GM12878 (cell line): ENCODE data around the gene MAT2B. TPM values are rescaled to one million over a fixed set of nuclear protein-coding genes. Genes with fewer than 3 reads are reported as not detected.

Source experiments
- ATAC-seq: fragments of 200-7000 bp; cut with Tn5 transposase; 3 replicates; pipeline ENCODE4 v1.9.1; 2020; ENCODE audit warnings: mild to moderate bottlenecking, moderate library complexity
- BruUV-seq: library from RNA; stranded (reverse); fragments of 400-500 nt; replicated peaks from 2 replicates; lab custom pipeline; 2021; lab: Mats Ljungman, UMichigan
- CTCF ChIA-PET: fragments of 300-600 bp; sonication (Branson Sonifier 250); formaldehyde crosslinking; extraction: SDS; loops from one replicate; lab custom pipeline; 2021; ENCODE audit warnings: inconsistent platforms; lab: Yijun Ruan, JAX
- POLR2A ChIA-PET: fragments of 350-600 bp; formaldehyde crosslinking; extraction: SDS; loops from one replicate; lab custom pipeline; 2021; ENCODE audit warnings: inconsistent platforms; lab: Charles Lee
- RAD21 ChIA-PET: fragments of 300-600 bp; sonication (Branson Sonifier 250); formaldehyde crosslinking; loops from one replicate; lab custom pipeline; 2023; ENCODE audit warnings: antibody characterized with exemption; ENCODE audit not compliant: unreplicated experiment; lab: Charles Lee
- SMC1A ChIA-PET: fragments of 300-600 bp; sonication (Branson Sonifier 250); formaldehyde crosslinking; loops from one replicate; lab custom pipeline; 2023; ENCODE audit not compliant: unreplicated experiment, uncharacterized antibody; lab: Charles Lee
- DNase-seq: peaks from one replicate; pipeline ENCODE4 v3.0.0-alpha.2; 2011; ENCODE audit warnings: low read depth, low spot score
- FAIRE-seq: peaks from 3 replicates; lab custom pipeline; 2011; peaks lifted over from hg19 to GRCh38; lab: Jason Lieb, UNC
- H2AFZ ChIP-seq: 2 replicates; pipeline ENCODE4 v1.6.0; 2011; ENCODE audit warnings: low read depth, low read length, control low read depth; ENCODE audit not compliant: control insufficient read depth
- H3K27ac ChIP-seq: 2 replicates; pipeline ENCODE4 v1.5.1; 2011; ENCODE audit warnings: control low read depth; ENCODE audit not compliant: control insufficient read depth, insufficient read depth
- H3K27me3 ChIP-seq, 2 experiments: replicated peaks in 1 of 2; 2 replicates each; pipeline versions ENCODE4 v1.6.0 to v1.6.1; 2011; ENCODE audit warnings: low read length in 1 of 2; ENCODE audit not compliant: control insufficient read depth in 2 of 2, insufficient read depth in 2 of 2
- H3K36me3 ChIP-seq, 2 experiments: 2 replicates each; pipeline ENCODE4 v1.5.1; 2011; ENCODE audit warnings: low read length in 1 of 2; ENCODE audit not compliant: control insufficient read depth in 2 of 2, insufficient read depth in 2 of 2
- H3K4me1 ChIP-seq: 2 replicates; pipeline ENCODE4 v1.6.1; 2011; ENCODE audit warnings: mild to moderate bottlenecking, low read length, moderate library complexity, mixed read lengths; ENCODE audit not compliant: control insufficient read depth, insufficient read depth
- H3K4me2 ChIP-seq: 2 replicates; pipeline ENCODE4 v1.6.0; 2011; ENCODE audit warnings: control low read depth; ENCODE audit not compliant: control insufficient read depth, insufficient read depth
- H3K4me3 ChIP-seq: fragments of 200-600 bp; sonication (generic); 2 replicates; pipeline ENCODE4 v1.5.1; 2016
- H3K79me2 ChIP-seq: 2 replicates; pipeline ENCODE4 v1.6.0; 2011; ENCODE audit warnings: low read length; ENCODE audit not compliant: control insufficient read depth, insufficient read depth
- H3K9ac ChIP-seq: 2 replicates; pipeline ENCODE4 v1.8.0; 2011; ENCODE audit warnings: low read length, control low read depth, mixed read lengths; ENCODE audit not compliant: control insufficient read depth, insufficient read depth
- H3K9me3 ChIP-seq: replicated peaks from 3 replicates; pipeline ENCODE4 v1.5.1; 2011; ENCODE audit warnings: mild to moderate bottlenecking, low read length; ENCODE audit not compliant: control insufficient read depth, insufficient read depth
- H4K20me1 ChIP-seq: 2 replicates; pipeline ENCODE4 v1.6.0; 2011; ENCODE audit not compliant: control insufficient read depth, insufficient read depth
- CBX5 ChIP-seq: sonication (generic); IDR thresholded peaks from 2 replicates; pipeline ENCODE4 v1.6.1; 2016; ENCODE audit warnings: low read depth, moderate library complexity, mild to moderate bottlenecking, inconsistent platforms
- CEBPB ChIP-seq, 2 experiments: fragments of 150-350 bp in 1 of 2; IDR thresholded peaks; 2 replicates each; pipeline ENCODE4 v1.6.1; 2012 to 2014; ENCODE audit warnings: low read depth in 2 of 2, low read length in 2 of 2, borderline replicate concordance in 1 of 2, inconsistent platforms in 1 of 2
- CHD4 ChIP-seq: fragments of 200-600 bp; sonication (generic); IDR thresholded peaks from 2 replicates; pipeline ENCODE4 v1.6.1; 2016; ENCODE audit warnings: mild to moderate bottlenecking
- CREM ChIP-seq: IDR thresholded peaks from 2 replicates; pipeline ENCODE4 v1.6.1; 2014; ENCODE audit warnings: antibody characterized with exemption, low read depth
- EP300 ChIP-seq, 2 experiments: fragments of 150-350 bp in 1 of 2; IDR thresholded peaks; 2 replicates each; pipeline ENCODE4 v1.6.1; 2011 to 2012; ENCODE audit warnings: low read depth in 2 of 2, low read length in 2 of 2, borderline replicate concordance in 1 of 2, improper control_type of control experiment in 1 of 2, inconsistent platforms in 1 of 2; ENCODE audit not compliant: control insufficient read depth in 1 of 2
- GABPA ChIP-seq: IDR thresholded peaks from 2 replicates; pipeline ENCODE4 v1.6.1; 2014; ENCODE audit warnings: antibody characterized with exemption, low read depth, mild to moderate bottlenecking, inconsistent platforms
- PAX5 ChIP-seq: IDR thresholded peaks from 2 replicates; pipeline ENCODE4 v1.6.1; 2011; ENCODE audit warnings: low read depth, low read length, borderline replicate concordance
- ZNF207 ChIP-seq: fragments of 450-650 bp; IDR thresholded peaks from 2 replicates; pipeline ENCODE4 v1.6.1; 2014; ENCODE audit warnings: antibody characterized with exemption, mild to moderate bottlenecking, borderline replicate concordance
- WGBS: methylation state at CpG from one replicate; pipeline ENCODE4 v1.1.6; 2016; ENCODE audit warnings: low lambda C conversion rate; ENCODE audit not compliant: insufficient replicate concordance, insufficient coverage; ENCODE audit errors: missing lambda C conversion rate; 5-methylcytosine and 5-hydroxymethylcytosine counted together
- in situ Hi-C: fragments of 300-500 bp; cut with MboI; formaldehyde crosslinking; loops from 9 replicates; pipeline ENCODE4 v1.14.3; 2018; ENCODE audit warnings: mixed read lengths
- intact Hi-C: fragments of 100-400 bp; cut with micrococcal nuclease; formaldehyde crosslinking; loops from one replicate; pipeline ENCODE4 v1.14.2; 2022; ENCODE audit not compliant: unreplicated experiment
- polyA plus RNA-seq, 11 experiments: library from polyadenylated mRNA; depleted of rRNA in 4 of 11; unstranded in 6 of 11; stranded (reverse) in 5 of 11; fragments of >200 nt; fragmentation: Nextera tagmentation in 4 of 11; fragmentation: Illumina TruSeq in 1 of 11; extraction: Ambion mirVana in 4 of 11; extraction: Trizol in 1 of 11; gene quantifications; 1 replicate in 1 of 11; 2 replicates in 10 of 11; pipeline versions ENCODE4 v1.2.1 to v1.2.3, GENCODE V29; 2011 to 2016; ENCODE audit warnings: inconsistent platforms in 2 of 11, missing spikeins in 2 of 11, low read depth in 1 of 11
- total RNA-seq, 4 experiments: library from RNA; depleted of rRNA in 3 of 4; stranded (reverse); fragments of >200 nt in 3 of 4; fragmentation: Illumina TruSeq in 1 of 4; extraction: Trizol in 1 of 4; gene quantifications; 2 replicates each; pipeline versions ENCODE4 v1.2.1 to v1.2.3, GENCODE V29; 2013 to 2021
- TF ChIP-seq, protein P1 (sequence below): fragments of 450-650 bp; IDR thresholded peaks from 2 replicates; pipeline ENCODE4 v1.6.1; 2018; ENCODE audit warnings: mild to moderate bottlenecking, low read depth, moderate library complexity; ENCODE audit not compliant: partially characterized antibody
- TF ChIP-seq, protein P2 (sequence below): fragments of 450-650 bp; IDR thresholded peaks from 2 replicates; pipeline ENCODE4 v1.6.1; 2017; ENCODE audit warnings: low read depth, mild to moderate bottlenecking, moderate library complexity
- TF ChIP-seq, protein P3 (sequence below): IDR thresholded peaks from 2 replicates; pipeline ENCODE4 v1.6.1; 2012; ENCODE audit warnings: low read depth, low read length, improper control_type of control experiment
- TF ChIP-seq, protein P4 (sequence below): IDR thresholded peaks from 2 replicates; pipeline ENCODE4 v1.6.1; 2012; ENCODE audit warnings: improper control_type of control experiment, low read depth, low read length; ENCODE audit not compliant: insufficient replicate concordance

The MAT2B gene
- total and polyA plus RNA-seq, 10 of the 15 experiments (the other 5 are each of a cell fraction or from before 2014, with no cell fraction given) = 43.2 to 122 (median 63.7) TPM

DNA sequence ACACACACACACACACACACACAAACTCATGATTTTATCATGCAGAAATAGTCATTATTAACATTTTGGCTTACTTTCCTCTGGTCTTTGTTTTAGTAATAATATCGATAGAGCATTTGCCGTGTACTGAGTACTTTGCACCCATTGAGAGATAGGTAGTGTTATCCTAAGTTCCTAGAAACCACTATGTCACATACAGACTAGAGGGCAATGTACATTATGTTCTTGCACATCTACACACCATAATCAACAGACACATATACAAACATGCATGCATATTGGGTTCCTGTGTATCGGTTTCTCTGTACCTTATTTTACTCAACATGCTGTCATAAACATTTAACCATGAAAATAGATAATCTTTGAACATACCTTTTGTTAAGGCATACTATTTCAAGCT lies 45.7 kb downstream of the MAT2B start (continued):
- TF ChIP-seq, protein P1, sequence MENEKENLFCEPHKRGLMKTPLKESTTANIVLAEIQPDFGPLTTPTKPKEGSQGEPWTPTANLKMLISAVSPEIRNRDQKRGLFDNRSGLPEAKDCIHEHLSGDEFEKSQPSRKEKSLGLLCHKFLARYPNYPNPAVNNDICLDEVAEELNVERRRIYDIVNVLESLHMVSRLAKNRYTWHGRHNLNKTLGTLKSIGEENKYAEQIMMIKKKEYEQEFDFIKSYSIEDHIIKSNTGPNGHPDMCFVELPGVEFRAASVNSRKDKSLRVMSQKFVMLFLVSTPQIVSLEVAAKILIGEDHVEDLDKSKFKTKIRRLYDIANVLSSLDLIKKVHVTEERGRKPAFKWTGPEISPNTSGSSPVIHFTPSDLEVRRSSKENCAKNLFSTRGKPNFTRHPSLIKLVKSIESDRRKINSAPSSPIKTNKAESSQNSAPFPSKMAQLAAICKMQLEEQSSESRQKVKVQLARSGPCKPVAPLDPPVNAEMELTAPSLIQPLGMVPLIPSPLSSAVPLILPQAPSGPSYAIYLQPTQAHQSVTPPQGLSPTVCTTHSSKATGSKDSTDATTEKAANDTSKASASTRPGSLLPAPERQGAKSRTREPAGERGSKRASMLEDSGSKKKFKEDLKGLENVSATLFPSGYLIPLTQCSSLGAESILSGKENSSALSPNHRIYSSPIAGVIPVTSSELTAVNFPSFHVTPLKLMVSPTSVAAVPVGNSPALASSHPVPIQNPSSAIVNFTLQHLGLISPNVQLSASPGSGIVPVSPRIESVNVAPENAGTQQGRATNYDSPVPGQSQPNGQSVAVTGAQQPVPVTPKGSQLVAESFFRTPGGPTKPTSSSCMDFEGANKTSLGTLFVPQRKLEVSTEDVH = no peak
- no peak for TF ChIP-seq CHD4

DNA sequence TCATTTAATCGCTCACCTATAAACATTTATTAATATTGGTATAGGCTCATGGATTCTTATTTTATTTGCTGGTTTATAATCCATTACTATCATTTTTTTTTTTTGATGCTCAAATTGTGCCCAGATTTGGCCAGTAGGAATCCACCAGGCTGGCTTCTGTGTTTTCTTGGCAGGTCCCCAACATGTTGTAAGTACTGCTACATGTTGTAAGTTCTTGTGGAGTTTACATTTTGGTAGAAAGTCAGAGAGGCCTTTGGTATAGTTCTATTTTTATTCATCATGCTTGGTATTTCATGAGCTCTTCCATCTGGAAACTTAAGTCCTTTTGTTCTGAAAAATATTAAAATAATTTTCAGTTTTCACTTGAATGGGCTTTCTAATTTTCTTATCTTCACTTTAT lies 47.1 kb downstream of the MAT2B start:
- H4K20me1 ChIP-seq = no peaks in the 10 kb centered on the region
- 16% methylated on average over 1 of the region's 1 CpG for WGBS
- RAD21 ChIA-PET = no interaction called here
- no peaks in the 10 kb centered on the region; a peak in 1 of 4 replicates for H3K27me3 ChIP-seq
- H3K79me2 ChIP-seq = no peaks in the 10 kb centered on the region
- DNase-seq = no peak
- no peak overlapping the region for H3K9ac ChIP-seq
- POLR2A ChIA-PET = no interaction called here
- no peak overlapping the region for H2AFZ ChIP-seq
- no peaks in the 10 kb centered on the region for H3K9me3 ChIP-seq
- SMC1A ChIA-PET = interaction anchor here (1.5 to 1.7 kb wide), 2 partner anchors 9 to 14 kb away, joined by 3 to 5 read pairs; no protein-coding TSS in a partner anchor
- no peaks in the 10 kb centered on the region for H3K4me1 ChIP-seq
- ATAC-seq = no peak
- CTCF ChIA-PET = interaction anchor here (1.2 kb wide), 1 partner anchor 11 kb away, joined by 5 read pairs; no protein-coding TSS in a partner anchor
- H3K27ac ChIP-seq = no peak overlapping the region
- FAIRE-seq = no peak
- no peaks in the 10 kb centered on the region for H3K36me3 ChIP-seq
- in situ Hi-C loops = no loop called here
- H3K4me3 ChIP-seq = no peak overlapping the region
- no peak overlapping the region for H3K4me2 ChIP-seq
- intact Hi-C loops = no loop called here
- no TSS peak for BruUV-seq
- TF ChIP-seq GABPA = no peak
- TF ChIP-seq EP300 (IDR thresholded peaks at IDR 0.05; ENCODE audit: borderline replicate concordance in 1 of 2, control insufficient read depth in 1 of 2, low read depth in 2 of 2, low read length in 2 of 2) = no peak
- TF ChIP-seq CEBPB (IDR thresholded peaks at IDR 0.05; ENCODE audit: borderline replicate concordance in 1 of 2, low read depth in 2 of 2, low read length in 2 of 2) = no peak
- TF ChIP-seq CREM = no peak
- TF ChIP-seq ZNF207 = no peak
- TF ChIP-seq, protein P2, sequence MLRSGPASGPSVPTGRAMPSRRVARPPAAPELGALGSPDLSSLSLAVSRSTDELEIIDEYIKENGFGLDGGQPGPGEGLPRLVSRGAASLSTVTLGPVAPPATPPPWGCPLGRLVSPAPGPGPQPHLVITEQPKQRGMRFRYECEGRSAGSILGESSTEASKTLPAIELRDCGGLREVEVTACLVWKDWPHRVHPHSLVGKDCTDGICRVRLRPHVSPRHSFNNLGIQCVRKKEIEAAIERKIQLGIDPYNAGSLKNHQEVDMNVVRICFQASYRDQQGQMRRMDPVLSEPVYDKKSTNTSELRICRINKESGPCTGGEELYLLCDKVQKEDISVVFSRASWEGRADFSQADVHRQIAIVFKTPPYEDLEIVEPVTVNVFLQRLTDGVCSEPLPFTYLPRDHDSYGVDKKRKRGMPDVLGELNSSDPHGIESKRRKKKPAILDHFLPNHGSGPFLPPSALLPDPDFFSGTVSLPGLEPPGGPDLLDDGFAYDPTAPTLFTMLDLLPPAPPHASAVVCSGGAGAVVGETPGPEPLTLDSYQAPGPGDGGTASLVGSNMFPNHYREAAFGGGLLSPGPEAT = no peak
- TF ChIP-seq, protein P3, sequence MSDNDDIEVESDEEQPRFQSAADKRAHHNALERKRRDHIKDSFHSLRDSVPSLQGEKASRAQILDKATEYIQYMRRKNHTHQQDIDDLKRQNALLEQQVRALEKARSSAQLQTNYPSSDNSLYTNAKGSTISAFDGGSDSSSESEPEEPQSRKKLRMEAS = no peak
- no peak for TF ChIP-seq PAX5
- TF ChIP-seq, protein P4, sequence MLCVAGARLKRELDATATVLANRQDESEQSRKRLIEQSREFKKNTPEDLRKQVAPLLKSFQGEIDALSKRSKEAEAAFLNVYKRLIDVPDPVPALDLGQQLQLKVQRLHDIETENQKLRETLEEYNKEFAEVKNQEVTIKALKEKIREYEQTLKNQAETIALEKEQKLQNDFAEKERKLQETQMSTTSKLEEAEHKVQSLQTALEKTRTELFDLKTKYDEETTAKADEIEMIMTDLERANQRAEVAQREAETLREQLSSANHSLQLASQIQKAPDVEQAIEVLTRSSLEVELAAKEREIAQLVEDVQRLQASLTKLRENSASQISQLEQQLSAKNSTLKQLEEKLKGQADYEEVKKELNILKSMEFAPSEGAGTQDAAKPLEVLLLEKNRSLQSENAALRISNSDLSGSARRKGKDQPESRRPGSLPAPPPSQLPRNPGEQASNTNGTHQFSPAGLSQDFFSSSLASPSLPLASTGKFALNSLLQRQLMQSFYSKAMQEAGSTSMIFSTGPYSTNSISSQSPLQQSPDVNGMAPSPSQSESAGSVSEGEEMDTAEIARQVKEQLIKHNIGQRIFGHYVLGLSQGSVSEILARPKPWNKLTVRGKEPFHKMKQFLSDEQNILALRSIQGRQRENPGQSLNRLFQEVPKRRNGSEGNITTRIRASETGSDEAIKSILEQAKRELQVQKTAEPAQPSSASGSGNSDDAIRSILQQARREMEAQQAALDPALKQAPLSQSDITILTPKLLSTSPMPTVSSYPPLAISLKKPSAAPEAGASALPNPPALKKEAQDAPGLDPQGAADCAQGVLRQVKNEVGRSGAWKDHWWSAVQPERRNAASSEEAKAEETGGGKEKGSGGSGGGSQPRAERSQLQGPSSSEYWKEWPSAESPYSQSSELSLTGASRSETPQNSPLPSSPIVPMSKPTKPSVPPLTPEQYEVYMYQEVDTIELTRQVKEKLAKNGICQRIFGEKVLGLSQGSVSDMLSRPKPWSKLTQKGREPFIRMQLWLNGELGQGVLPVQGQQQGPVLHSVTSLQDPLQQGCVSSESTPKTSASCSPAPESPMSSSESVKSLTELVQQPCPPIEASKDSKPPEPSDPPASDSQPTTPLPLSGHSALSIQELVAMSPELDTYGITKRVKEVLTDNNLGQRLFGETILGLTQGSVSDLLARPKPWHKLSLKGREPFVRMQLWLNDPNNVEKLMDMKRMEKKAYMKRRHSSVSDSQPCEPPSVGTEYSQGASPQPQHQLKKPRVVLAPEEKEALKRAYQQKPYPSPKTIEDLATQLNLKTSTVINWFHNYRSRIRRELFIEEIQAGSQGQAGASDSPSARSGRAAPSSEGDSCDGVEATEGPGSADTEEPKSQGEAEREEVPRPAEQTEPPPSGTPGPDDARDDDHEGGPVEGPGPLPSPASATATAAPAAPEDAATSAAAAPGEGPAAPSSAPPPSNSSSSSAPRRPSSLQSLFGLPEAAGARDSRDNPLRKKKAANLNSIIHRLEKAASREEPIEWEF = no peak
- no peak for TF ChIP-seq CBX5
